H1 (cell line): ENCODE data around the gene PAFAH1B1. TPM values are rescaled to one million over a fixed set of nuclear protein-coding genes. Genes with fewer than 3 reads are reported as not detected.

Source experiments
- CTCF ChIA-PET: fragments of 300-600 bp; sonication (Branson Sonifier 250); formaldehyde crosslinking; loops from one replicate; lab custom pipeline; 2021; ENCODE audit not compliant: partially characterized antibody; lab: Charles Lee
- POLR2A ChIA-PET: fragments of 300-600 bp; sonication (Branson Sonifier 250); formaldehyde crosslinking; loops from one replicate; lab custom pipeline; 2021; ENCODE audit warnings: inconsistent platforms; ENCODE audit not compliant: partially characterized antibody; lab: Charles Lee
- DNase-seq, 2 experiments: peaks; one replicate each; pipeline versions ENCODE4 v3.0.0 to v3.0.0-alpha.2; 2010 to 2022; ENCODE audit warnings: low spot score in 2 of 2, low read depth in 1 of 2, mixed read lengths in 1 of 2
- FAIRE-seq: peaks from 2 replicates; lab custom pipeline; 2011; peaks lifted over from hg19 to GRCh38; lab: Jason Lieb, UNC
- H2AFZ ChIP-seq: 2 replicates; pipeline ENCODE4 v1.8.1; 2012; ENCODE audit warnings: low read length, inconsistent platforms
- H2AK5ac ChIP-seq: 2 replicates; pipeline ENCODE4 v1.6.1; 2013; ENCODE audit warnings: low read depth, low read length
- H2BK120ac ChIP-seq: replicated peaks from 2 replicates; pipeline ENCODE3; 2013; ENCODE audit warnings: low read depth, low read length, inconsistent platforms
- H2BK12ac ChIP-seq: 2 replicates; pipeline ENCODE4 v1.6.1; 2013; ENCODE audit warnings: low read depth, low read length
- H2BK15ac ChIP-seq: 2 replicates; pipeline ENCODE4 v1.6.1; 2013; ENCODE audit warnings: low read length
- H2BK20ac ChIP-seq: 2 replicates; pipeline ENCODE4 v1.6.1; 2013; ENCODE audit warnings: low read length
- H2BK5ac ChIP-seq: 2 replicates; pipeline ENCODE4 v1.6.1; 2013; ENCODE audit warnings: low read depth, low read length
- H3K14ac ChIP-seq: 2 replicates; pipeline ENCODE4 v1.6.1; 2013; ENCODE audit warnings: inconsistent platforms; ENCODE audit not compliant: insufficient read length
- H3K18ac ChIP-seq: 2 replicates; pipeline ENCODE4 v1.6.1; 2013; ENCODE audit warnings: low read length; ENCODE audit errors: extremely low read depth
- H3K23ac ChIP-seq: 2 replicates; pipeline ENCODE4 v1.6.1; 2013; ENCODE audit warnings: inconsistent platforms; ENCODE audit not compliant: insufficient read length
- H3K23me2 ChIP-seq: 2 replicates; pipeline ENCODE4 v1.6.1; 2013; ENCODE audit warnings: low read depth, low read length
- H3K27ac ChIP-seq: 2 replicates; pipeline ENCODE4 v1.6.1; 2011; ENCODE audit warnings: low read depth, low read length, inconsistent platforms
- H3K27me3 ChIP-seq, 4 experiments: replicated peaks in 1 of 4; 1 replicate in 1 of 4; 2 replicates in 3 of 4; pipeline versions ENCODE4 v1.6.1 to v1.8.1; 2011 to 2013; ENCODE audit warnings: low read length in 3 of 4, mild to moderate bottlenecking in 3 of 4, inconsistent platforms in 2 of 4, mixed read lengths in 2 of 4, moderate library complexity in 1 of 4; ENCODE audit not compliant: control insufficient read depth in 3 of 4, insufficient read depth in 3 of 4; ENCODE audit errors: extremely low read depth in 1 of 4
- H3K36me3 ChIP-seq, 4 experiments: 2 replicates each; pipeline versions ENCODE4 v1.6.1 to v1.8.1; 2011 to 2013; ENCODE audit warnings: mild to moderate bottlenecking in 4 of 4, low read length in 3 of 4, moderate library complexity in 2 of 4, control low read depth in 1 of 4, inconsistent platforms in 1 of 4; ENCODE audit not compliant: insufficient read depth in 4 of 4, control insufficient read depth in 2 of 4
- H3K4ac ChIP-seq: replicated peaks from 2 replicates; pipeline ENCODE3; 2013; ENCODE audit warnings: low read length, low read depth, mixed read lengths, inconsistent platforms; ENCODE audit not compliant: insufficient read length
- H3K4me1 ChIP-seq, 4 experiments: replicated peaks in 1 of 4; 1 replicate in 1 of 4; 2 replicates in 3 of 4; pipeline versions ENCODE4 v1.6.1 to v1.8.1; 2011 to 2013; ENCODE audit warnings: low read length in 3 of 4, inconsistent platforms in 2 of 4, mixed read lengths in 1 of 4; ENCODE audit not compliant: insufficient read depth in 4 of 4, control insufficient read depth in 3 of 4
- H3K4me2 ChIP-seq, 2 experiments: 2 replicates each; pipeline versions ENCODE4 v1.6.1 to v1.8.1; 2011 to 2013; ENCODE audit warnings: low read depth in 2 of 2, low read length in 2 of 2, control low read depth in 1 of 2, inconsistent platforms in 1 of 2, mild to moderate bottlenecking in 1 of 2; ENCODE audit not compliant: insufficient read depth in 1 of 2
- H3K4me3 ChIP-seq, 4 experiments: fragments of 200-600, 300-600 bp in 1 of 4; sonication (generic), shearing (Covaris generic), sonication (Bioruptor Twin) in 1 of 4; 2 replicates each; pipeline versions ENCODE4 v1.5.1 to v1.8.1; 2011 to 2016; ENCODE audit warnings: low read length in 4 of 4, low read depth in 3 of 4, control low read depth in 2 of 4, inconsistent platforms in 2 of 4, mild to moderate bottlenecking in 2 of 4, mixed read lengths in 1 of 4, moderate library complexity in 1 of 4; ENCODE audit not compliant: insufficient read depth in 2 of 4; ENCODE audit errors: extremely low read depth in 1 of 4
- H3K56ac ChIP-seq: replicated peaks from 2 replicates; pipeline ENCODE3; 2013; ENCODE audit warnings: low read depth, mild to moderate bottlenecking, mixed read lengths, low read length, inconsistent platforms; ENCODE audit not compliant: insufficient read length
- H3K79me1 ChIP-seq: 2 replicates; pipeline ENCODE4 v1.6.1; 2013; ENCODE audit warnings: low read depth, low read length, control low read depth
- H3K79me2 ChIP-seq, 2 experiments: 2 replicates each; pipeline versions ENCODE4 v1.6.1 to v1.8.1; 2012 to 2013; ENCODE audit warnings: low read length in 2 of 2, mild to moderate bottlenecking in 2 of 2, inconsistent platforms in 1 of 2; ENCODE audit not compliant: insufficient read depth in 2 of 2, control insufficient read depth in 1 of 2
- H3K9ac ChIP-seq, 4 experiments: replicated peaks in 1 of 4; 1 replicate in 1 of 4; 2 replicates in 3 of 4; pipeline versions ENCODE4 v1.6.1 to v1.8.1; 2011 to 2013; ENCODE audit warnings: low read depth in 3 of 4, low read length in 3 of 4, control low read depth in 2 of 4, mild to moderate bottlenecking in 2 of 4, moderate library complexity in 2 of 4, inconsistent platforms in 1 of 4; ENCODE audit errors: extremely low read depth in 1 of 4
- H3K9me3 ChIP-seq, 2 experiments: 2 replicates each; pipeline versions ENCODE4 v1.6.1 to v1.8.1; 2012 to 2013; ENCODE audit warnings: mild to moderate bottlenecking in 2 of 2, moderate library complexity in 2 of 2, control low read depth in 1 of 2, inconsistent platforms in 1 of 2, low read depth in 1 of 2, low read length in 1 of 2, mixed read lengths in 1 of 2; ENCODE audit not compliant: insufficient read depth in 2 of 2
- H4K20me1 ChIP-seq, 2 experiments: replicated peaks in 1 of 2; 2 replicates each; pipeline versions ENCODE3 to v1.8.1; 2011 to 2013; ENCODE audit warnings: inconsistent platforms in 2 of 2, low read length in 2 of 2, mild to moderate bottlenecking in 1 of 2; ENCODE audit not compliant: insufficient read depth in 2 of 2, control insufficient read depth in 1 of 2
- H4K5ac ChIP-seq: 2 replicates; pipeline ENCODE4 v1.6.1; 2013; ENCODE audit warnings: low read length, low read depth, mixed read lengths, inconsistent platforms; ENCODE audit not compliant: insufficient read length
- H4K8ac ChIP-seq: 2 replicates; pipeline ENCODE4 v1.8.0; 2013; ENCODE audit warnings: mild to moderate bottlenecking, moderate library complexity, low read length, inconsistent platforms; ENCODE audit not compliant: insufficient read depth; ENCODE audit errors: extremely low read depth
- H4K91ac ChIP-seq: replicated peaks from 2 replicates; pipeline ENCODE3; 2013; ENCODE audit warnings: low read length, mixed read lengths, inconsistent platforms; ENCODE audit not compliant: insufficient read length
- CEBPB ChIP-seq: IDR thresholded peaks from 2 replicates; pipeline ENCODE4 v1.6.1; 2012; ENCODE audit warnings: low read depth, low read length
- CTBP2 ChIP-seq: IDR thresholded peaks from 2 replicates; pipeline ENCODE4 v1.7.0; 2011; ENCODE audit warnings: borderline replicate concordance, mild to moderate bottlenecking, moderate library complexity, mixed read lengths, low read length; ENCODE audit not compliant: insufficient read depth, insufficient read length
- EP300 ChIP-seq, 2 experiments: IDR thresholded peaks; 1 replicate in 1 of 2; 2 replicates in 1 of 2; pipeline ENCODE4 v1.6.1; 2011 to 2012; ENCODE audit warnings: low read depth in 2 of 2, low read length in 2 of 2, mild to moderate bottlenecking in 2 of 2, borderline replicate concordance in 1 of 2, inconsistent platforms in 1 of 2, moderate library complexity in 1 of 2
- FOSL1 ChIP-seq: IDR thresholded peaks from 2 replicates; pipeline ENCODE4 v1.6.1; 2011; ENCODE audit warnings: mild to moderate bottlenecking, low read depth, low read length, moderate library complexity; ENCODE audit not compliant: insufficient read depth
- MAFK ChIP-seq: IDR thresholded peaks from 2 replicates; pipeline ENCODE4 v1.6.1; 2012; ENCODE audit warnings: low read depth, mild to moderate bottlenecking, improper control_type of control experiment, low read length
- MAX ChIP-seq: IDR thresholded peaks from 2 replicates; pipeline ENCODE4 v1.6.1; 2012; ENCODE audit warnings: inconsistent platforms
- NRF1 ChIP-seq: IDR thresholded peaks from 2 replicates; pipeline ENCODE4 v1.6.1; 2011; ENCODE audit warnings: mild to moderate bottlenecking, low read depth, low read length, improper control_type of control experiment
- SIRT6 ChIP-seq: IDR thresholded peaks from one replicate; pipeline ENCODE4 v1.7.1; 2012; ENCODE audit warnings: low read length, inconsistent platforms
- SP1 ChIP-seq: IDR thresholded peaks from 2 replicates; pipeline ENCODE4 v1.6.1; 2011; ENCODE audit warnings: low read depth, low read length
- TEAD4 ChIP-seq: IDR thresholded peaks from 2 replicates; pipeline ENCODE4 v1.6.1; 2012; ENCODE audit warnings: low read depth, low read length, inconsistent platforms, mixed read lengths
- ZNF274 ChIP-seq: IDR thresholded peaks from 2 replicates; pipeline ENCODE4 v1.7.0; 2012; ENCODE audit warnings: low read length, borderline replicate concordance; ENCODE audit errors: extremely low read depth
- WGBS, 2 experiments: shearing (Covaris generic) in 1 of 2; methylation state at CpG; one replicate each; pipeline versions ENCODE4 v1.1.6 to v1.1.7; 2013 to 2015; ENCODE audit warnings: low lambda C conversion rate in 2 of 2, mixed read lengths in 2 of 2, inconsistent platforms in 1 of 2, low coverage in 1 of 2, missing lambda C conversion rate in 1 of 2; ENCODE audit not compliant: insufficient replicate concordance in 2 of 2, insufficient coverage in 1 of 2, insufficient read length in 1 of 2; ENCODE audit errors: extremely low coverage in 1 of 2, missing lambda C conversion rate in 1 of 2; 5-methylcytosine and 5-hydroxymethylcytosine counted together
- polyA plus RNA-seq, 7 experiments: library from polyadenylated mRNA; depleted of rRNA in 3 of 7; stranded (reverse) in 5 of 7; unstranded in 2 of 7; fragments of >200 nt in 5 of 7; fragments of 200-250 nt in 2 of 7; gene quantifications; 1 replicate in 5 of 7; 2 replicates in 1 of 7; 4 replicates in 1 of 7; pipeline versions ENCODE4 v1.2.1 to v1.2.3, GENCODE V29; 2011 to 2013; ENCODE audit warnings: missing spikeins in 2 of 7, mixed read lengths in 2 of 7
- total RNA-seq: library from RNA; stranded (reverse); fragmentation: NEBNext Ultra II Directional; extraction: Animal tissue kit (Norgen Biotek cat#: 25700); gene quantifications from 2 replicates; pipeline ENCODE4 v1.2.1, GENCODE V29; 2021

The PAFAH1B1 gene
- total and polyA plus RNA-seq, 2 of the 8 experiments (the other 6 are each of a cell fraction or from before 2014, with no cell fraction given): 42.0 to 152 TPM

GRCh38 chr17:2551493-2551892 lies 42.0 kb upstream of the PAFAH1B1 start:
- Histone ChIP-seq H3K4me3 (peak overlapping the region in 1 of 4 experiments; percentile 23; a peak in 4 of 8 replicates), H3K18ac (no peak overlapping the region), H3K79me2 (no peaks in the 10 kb centered on the region), H4K20me1 (no peaks in the 10 kb centered on the region), H4K8ac (no peak overlapping the region), H3K4me2 (peak overlapping the region; percentile 31 to 52; a peak in 3 of 4 replicates), H3K4me1 (peaks cover 0 to 9% (median under 1%) of the 10 kb centered on the region in 4 experiments; a peak in 4 of 7 replicates), H2BK20ac (no peak overlapping the region), H2AFZ (peak overlapping the region; percentile 68; the same call in 1 of the 2 replicates), H3K79me1 (no peaks in the 10 kb centered on the region), H2BK15ac (no peak overlapping the region), H3K4ac (no peak overlapping the region), H3K36me3 (no peaks in the 10 kb centered on the region), H3K27ac (no peak overlapping the region), H3K27me3 (no peaks in the 10 kb centered on the region), H3K23me2 (no peaks in the 10 kb centered on the region), H4K5ac (no peak overlapping the region), H3K14ac (no peak overlapping the region), H2BK5ac (no peak overlapping the region; the same call in 1 of the 2 replicates), H3K9ac (peak overlapping the region in 1 of 4 experiments; percentile 54; a peak in 3 of 7 replicates), H2BK12ac (peak overlapping the region; percentile 90), H2AK5ac (no peak overlapping the region), H4K91ac (no peak overlapping the region), H3K56ac (no peak overlapping the region), H3K23ac (no peak overlapping the region), H3K9me3 (no peaks in the 10 kb centered on the region), H2BK120ac (no peak overlapping the region)
- FAIRE-seq (peak; percentile 42), DNase-seq (no peak)
- ChIA-PET POLR2A (interaction anchor here (0.6 to 1.4 kb wide), 3 partner anchors 31 to 41 kb away, joined by 3 to 5 read pairs (median 4); partner anchors contain the start of gene METTL16), CTCF (interaction anchor here (0.9 to 1.0 kb wide), 3 partner anchors 8 to 111 kb away, joined by 3 read pairs; no protein-coding TSS in a partner anchor)
- WGBS, 2 experiments: 24% methylated on average over 10 of the region's 10 CpGs; no CpG with 5 or more reads in 1 of the 2 experiments
- TF ChIP-seq ZNF274 (no peak), MAFK (no peak), CEBPB (no peak), SP1 (0 out of 2 replicates have a peak, but pooled peaks have one; percentile 8), MAX (no peak), FOSL1 (no peak), EP300 (IDR thresholded peaks at IDR 0.05; ENCODE audit: borderline replicate concordance in 1 of 2, low read depth in 2 of 2, low read length in 2 of 2) (no peak), CTBP2 (peak; percentile 49), SIRT6 (no peak), TEAD4 (peak; percentile 83), NRF1 (no peak)
